ENCODE results near the gene C3orf22.

Gene C3orf22

GRCh38 chr3:126510308-126510910 is 48.3 kb downstream of the C3orf22 start:
- no peak for DNase-seq

- DNase-seq = no peak
These were observed 49.0 kb downstream of the C3orf22 start for GRCh38 chr3:126509597-126510307.

GRCh38 chr3:126508564-126508964 is 50.2 kb downstream of the C3orf22 start:
- no peak for DNase-seq

- DNase-seq = no peak
These were observed 50.8 kb downstream of the C3orf22 start for GRCh38 chr3:126507886-126508285.

GRCh38 chr3:126503701-126504100 is 55.0 kb downstream of the C3orf22 start:
- no peak for DNase-seq

GRCh38 chr3:126502656-126503055 is 56.1 kb downstream of the C3orf22 start:
- DNase-seq = no peak

- no peak for DNase-seq
These were observed 57.0 kb downstream of the C3orf22 start for GRCh38 chr3:126501736-126502135.

- no peak for DNase-seq
These were observed 57.7 kb downstream of the C3orf22 start for GRCh38 chr3:126501054-126501453.

- DNase-seq = no peak
These were observed 58.7 kb downstream of the C3orf22 start for GRCh38 chr3:126500016-126500415.

Data from NCI-H2227 treated with DMSO at 0.1 percent for 48 hours (cell line).